SK-N-SH (cell line): ENCODE measurements around the gene PUDP.

Experiments
- EZH2phosphoT487 ChIP-seq: fragments of 200-600 bp; sonication (generic); IDR thresholded peaks from 2 replicates; pipeline ENCODE4 v1.6.1; 2017; ENCODE audit warnings: low read depth, mixed run types, mild to moderate bottlenecking, antibody characterized with exemption, moderate library complexity, borderline replicate concordance
- FOSL2 ChIP-seq: IDR thresholded peaks from 2 replicates; pipeline ENCODE4 v1.4.0; 2012; ENCODE audit warnings: low read depth, mild to moderate bottlenecking, moderate library complexity, borderline replicate concordance
- POLR2AphosphoS5 ChIP-seq: IDR thresholded peaks from 2 replicates; pipeline ENCODE4 v1.6.1; 2012; ENCODE audit warnings: low read depth, low read length
- RXRA ChIP-seq: IDR thresholded peaks from 2 replicates; pipeline ENCODE4 v1.4.0; 2012; ENCODE audit warnings: low read depth, mild to moderate bottlenecking, borderline replicate concordance
- TCF12 ChIP-seq: IDR thresholded peaks from 2 replicates; pipeline ENCODE4 v1.4.0; 2012
- TF ChIP-seq, protein P1 (sequence below): fragments of 200-600 bp; sonication (generic); IDR thresholded peaks from 2 replicates; pipeline ENCODE4 v1.6.1; 2017; ENCODE audit warnings: antibody characterized with exemption, mild to moderate bottlenecking, moderate library complexity

DNA sequence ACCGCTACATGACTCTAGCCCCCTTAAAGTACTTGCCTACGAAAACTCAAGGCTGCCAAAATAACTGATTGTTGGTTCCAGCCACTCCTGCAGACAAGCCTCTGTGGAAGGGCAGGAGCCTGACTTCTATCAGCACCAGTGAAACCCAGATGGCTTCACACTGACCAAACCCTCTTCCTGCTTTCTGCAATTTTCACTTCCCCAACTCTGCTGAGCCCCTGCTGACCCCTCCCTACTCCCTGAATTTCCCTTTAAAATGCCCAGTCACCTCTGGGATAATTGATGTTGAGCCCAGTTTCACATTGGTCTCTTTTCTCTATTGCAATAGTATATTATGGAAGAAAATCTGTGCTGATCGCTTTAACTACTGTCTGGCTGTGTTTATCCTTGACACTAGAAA lies 62.1 kb downstream of the PUDP start:
- TF ChIP-seq TCF12 = no peak
- no peak for TF ChIP-seq FOSL2
- TF ChIP-seq EZH2phosphoT487 = no peak
- TF ChIP-seq, protein P1, sequence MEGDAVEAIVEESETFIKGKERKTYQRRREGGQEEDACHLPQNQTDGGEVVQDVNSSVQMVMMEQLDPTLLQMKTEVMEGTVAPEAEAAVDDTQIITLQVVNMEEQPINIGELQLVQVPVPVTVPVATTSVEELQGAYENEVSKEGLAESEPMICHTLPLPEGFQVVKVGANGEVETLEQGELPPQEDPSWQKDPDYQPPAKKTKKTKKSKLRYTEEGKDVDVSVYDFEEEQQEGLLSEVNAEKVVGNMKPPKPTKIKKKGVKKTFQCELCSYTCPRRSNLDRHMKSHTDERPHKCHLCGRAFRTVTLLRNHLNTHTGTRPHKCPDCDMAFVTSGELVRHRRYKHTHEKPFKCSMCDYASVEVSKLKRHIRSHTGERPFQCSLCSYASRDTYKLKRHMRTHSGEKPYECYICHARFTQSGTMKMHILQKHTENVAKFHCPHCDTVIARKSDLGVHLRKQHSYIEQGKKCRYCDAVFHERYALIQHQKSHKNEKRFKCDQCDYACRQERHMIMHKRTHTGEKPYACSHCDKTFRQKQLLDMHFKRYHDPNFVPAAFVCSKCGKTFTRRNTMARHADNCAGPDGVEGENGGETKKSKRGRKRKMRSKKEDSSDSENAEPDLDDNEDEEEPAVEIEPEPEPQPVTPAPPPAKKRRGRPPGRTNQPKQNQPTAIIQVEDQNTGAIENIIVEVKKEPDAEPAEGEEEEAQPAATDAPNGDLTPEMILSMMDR = no peak
- no peak for TF ChIP-seq POLR2AphosphoS5
- TF ChIP-seq RXRA = no peak
